Inflammatory macrophage treated with lipopolysaccharide for 4 hours (primary cell): ENCODE measurements around the gene TMEM116.
A peak's percentile ranks its signal among the peaks of the same experiment; 100 is the strongest.
"Not testable (repeated sequence)": the region's sequence is repeated elsewhere in the genome, so short reads cannot be mapped to it uniquely, and the experiment has no call there.

Source experiments
- DNase-seq: peaks from one replicate; pipeline ENCODE4 v3.0.0-alpha.2; 2020

The TMEM116 gene

GRCh38 chr12:112008918-112009317 is 4.0 kb downstream of the TMEM116 start:
- no peak for DNase-seq

- no peak for DNase-seq
Measured at GRCh38 chr12:112007945-112008344, 5.0 kb downstream of the TMEM116 start.

- peak; percentile 52 for DNase-seq
Measured at GRCh38 chr12:112005419-112006395, 7.3 kb downstream of the TMEM116 start.

GRCh38 chr12:112004041-112004440 is 8.9 kb downstream of the TMEM116 start:
- no peak for DNase-seq

- DNase-seq, result peak; percentile 23
Measured at GRCh38 chr12:112001576-112001975, 11.4 kb downstream of the TMEM116 start.

GRCh38 chr12:112000820-112001219 is 12.1 kb downstream of the TMEM116 start:
- DNase-seq, result no peak

GRCh38 chr12:111999129-111999528 is 13.8 kb downstream of the TMEM116 start:
- DNase-seq, result not testable (repeated sequence)

GRCh38 chr12:111998015-111998414 is 14.9 kb downstream of the TMEM116 start:
- DNase-seq, result no peak

- DNase-seq, result no peak
Measured at GRCh38 chr12:111997300-111997699, 15.7 kb downstream of the TMEM116 start.

GRCh38 chr12:111995782-111996480 is 17.0 kb downstream of the TMEM116 start:
- no peak for DNase-seq

GRCh38 chr12:111994211-111995111 is 18.5 kb downstream of the TMEM116 start:
- DNase-seq, result peak; percentile 64

- no peak for DNase-seq
Measured at GRCh38 chr12:111993292-111994150, 19.4 kb downstream of the TMEM116 start.

GRCh38 chr12:111992464-111992863 is 20.5 kb downstream of the TMEM116 start:
- no peak for DNase-seq

- DNase-seq, result no peak
Measured at GRCh38 chr12:111991946-111992345, 21.0 kb downstream of the TMEM116 start.

- DNase-seq, result no peak
Measured at GRCh38 chr12:111991535-111991934, 21.4 kb downstream of the TMEM116 start.

- DNase-seq, result no peak
Measured at GRCh38 chr12:111984820-111985219, 28.1 kb downstream of the TMEM116 start.

GRCh38 chr12:111981987-111982386 is 31.0 kb downstream of the TMEM116 start:
- no peak for DNase-seq

GRCh38 chr12:111980598-111980997 is 32.4 kb downstream of the TMEM116 start:
- DNase-seq, result no peak

- DNase-seq, result no peak
Measured at GRCh38 chr12:111978545-111978944, 34.4 kb downstream of the TMEM116 start.

GRCh38 chr12:111976860-111977259 is 36.1 kb downstream of the TMEM116 start:
- DNase-seq, result no peak

- DNase-seq, result no peak
Measured at GRCh38 chr12:111976291-111976690, 36.7 kb downstream of the TMEM116 start.
